ENCODE results near the gene GLMP. TPM values are rescaled to one million over a fixed set of nuclear protein-coding genes. Genes with fewer than 3 reads are reported as not detected.

The GLMP gene
- 33.0 to 47.2 TPM (median 42.7 TPM) in 5 replicates for total RNA-seq (2022; extraction: Qiagen RNA extraction; ENCODE audit: low read depth)

GRCh38 chr1:156295391-156295947, at the start of gene GLMP:
Gene GLMP, minus strand, starts transcription at chr1:156295679. Its CDS starts 34 bp downstream, at chr1:156295645.

GRCh38 chr1:156338180-156338976, 42.9 kb upstream of the GLMP start, which contains the start of the genes CCT3 and TSACC:
Gene CCT3, minus strand, starts transcription at chr1:156338292. Its CDS starts 108 bp downstream, at chr1:156338184.
Gene TSACC, plus strand, starts transcription at chr1:156338526. Its CDS starts 1,232 bp downstream, at chr1:156339758.

GRCh38 chr1:156298852-156299357, 3.4 kb upstream of the GLMP start, which contains the start of gene VHLL:
Gene VHLL, minus strand, starts transcription at chr1:156299307. Its CDS starts 118 bp downstream, at chr1:156299189.

GRCh38 chr1:156284112-156284511, 11.4 kb downstream of the GLMP start, which contains the start of gene TMEM79:
Gene TMEM79, plus strand, starts transcription at chr1:156284325. Its CDS starts 902 bp downstream, at chr1:156285227.

GRCh38 chr1:156282479-156283222, 12.8 kb downstream of the GLMP start, which contains the start of gene SMG5:
Gene SMG5, minus strand, starts transcription at chr1:156282825. Its CDS starts 145 bp downstream, at chr1:156282680.

GRCh38 chr1:156247460-156248322, 47.8 kb downstream of the GLMP start, which contains the start of gene PAQR6:
Gene PAQR6, minus strand, starts transcription at chr1:156248056. Its CDS starts 1,325 bp downstream, at chr1:156246731.

Other genes with a start within 250 kb of the GLMP start
- gene UBQLN4, start 241.9 kb downstream of the GLMP start, total RNA-seq (2022; extraction: Qiagen RNA extraction; ENCODE audit: low read depth) = 32.7 to 44.1 TPM (median 39.4 TPM) in 5 replicates
- 155 to 166 TPM (median 160 TPM) in 5 replicates for gene LAMTOR2, start 240.9 kb downstream of the GLMP start, total RNA-seq (2022; extraction: Qiagen RNA extraction; ENCODE audit: low read depth)
- gene RAB25, start 234.5 kb downstream of the GLMP start, total RNA-seq (2022; extraction: Qiagen RNA extraction; ENCODE audit: low read depth) = not detected in 5 replicates
- 0.98 to 2.3 TPM (median 1.8 TPM) in 5 replicates for gene MEX3A, start 213.2 kb downstream of the GLMP start, total RNA-seq (2022; extraction: Qiagen RNA extraction; ENCODE audit: low read depth)
- 635 to 777 TPM (median 765 TPM) in 5 replicates for gene LMNA, start 181.0 kb downstream of the GLMP start, total RNA-seq (2022; extraction: Qiagen RNA extraction; ENCODE audit: low read depth)
- 0.33 to 0.47 TPM (median 0.41 TPM) in 5 replicates for gene SEMA4A, start 142.1 kb downstream of the GLMP start, total RNA-seq (2022; extraction: Qiagen RNA extraction; ENCODE audit: low read depth)
- 26.0 to 29.3 TPM (median 27.2 TPM) in 5 replicates for gene SLC25A44, start 101.6 kb downstream of the GLMP start, total RNA-seq (2022; extraction: Qiagen RNA extraction; ENCODE audit: low read depth)
- 55.2 to 64.4 TPM (median 59.5 TPM) in 5 replicates for gene PMF1, start 82.7 kb downstream of the GLMP start, total RNA-seq (2022; extraction: Qiagen RNA extraction; ENCODE audit: low read depth)
- gene BGLAP, start 53.5 kb downstream of the GLMP start, total RNA-seq (2022; extraction: Qiagen RNA extraction; ENCODE audit: low read depth) = 0.23 to 1.0 TPM (median 0.61 TPM) in 4 of 5 replicates, not detected in the other
- 2.4 to 5.5 TPM (median 3.3 TPM) in 5 replicates for gene PAQR6, start 47.6 kb downstream of the GLMP start, total RNA-seq (2022; extraction: Qiagen RNA extraction; ENCODE audit: low read depth)
- 40.9 to 46.9 TPM (median 43.9 TPM) in 5 replicates for gene SMG5, start 12.9 kb downstream of the GLMP start, total RNA-seq (2022; extraction: Qiagen RNA extraction; ENCODE audit: low read depth)
- 6.0 to 7.9 TPM (median 7.5 TPM) in 5 replicates for gene TMEM79, start 11.4 kb downstream of the GLMP start, total RNA-seq (2022; extraction: Qiagen RNA extraction; ENCODE audit: low read depth)
- gene VHLL, start 3.6 kb upstream of the GLMP start, total RNA-seq (2022; extraction: Qiagen RNA extraction; ENCODE audit: low read depth) = not detected in 5 replicates
- gene CCT3, start 42.6 kb upstream of the GLMP start, total RNA-seq (2022; extraction: Qiagen RNA extraction; ENCODE audit: low read depth) = 379 to 412 TPM (median 408 TPM) in 5 replicates
- 1.9 to 3.5 TPM (median 2.2 TPM) in 5 replicates for gene TSACC, start 42.8 kb upstream of the GLMP start, total RNA-seq (2022; extraction: Qiagen RNA extraction; ENCODE audit: low read depth)
- gene RHBG, start 73.5 kb upstream of the GLMP start, total RNA-seq (2022; extraction: Qiagen RNA extraction; ENCODE audit: low read depth) = not detected in 5 replicates
- 20.2 to 29.8 TPM (median 28.1 TPM) in 5 replicates for gene MEF2D, start 205.1 kb upstream of the GLMP start, total RNA-seq (2022; extraction: Qiagen RNA extraction; ENCODE audit: low read depth)

Data from A549 treated with GW870086 at 1 μM for 4 hours (cell line).